Stimulated activated CD4-positive, alpha-beta T cell treated with anti-CD3 and anti-CD28 coated beads, TNF-alpha, amount 100 ng/mL, for 1 hour (primary cell): ENCODE data around the gene TOP3A.

ENCODE experiments used
- DNase-seq, 3 donors: peaks; one replicate each; pipeline ENCODE4 v3.0.0-alpha.2; 2020; ENCODE audit warnings: low read depth in 3 of 3, low spot score in 1 of 3

TOP3A gene

GRCh38 chr17:18233803-18234518 lies 80.8 kb downstream of the TOP3A start:
- DNase-seq = no peak

- DNase-seq = no peak
These were observed 83.6 kb downstream of the TOP3A start for GRCh38 chr17:18231164-18231563.

GRCh38 chr17:18230288-18231141 lies 84.3 kb downstream of the TOP3A start:
- no peak for DNase-seq

- DNase-seq = no peak
These were observed 85.0 kb downstream of the TOP3A start for GRCh38 chr17:18229771-18230170.

- no peak for DNase-seq
These were observed 85.5 kb downstream of the TOP3A start for GRCh38 chr17:18229254-18229653.

GRCh38 chr17:18228176-18228682 lies 86.6 kb downstream of the TOP3A start:
- no peak for DNase-seq

GRCh38 chr17:18227635-18228034 lies 87.2 kb downstream of the TOP3A start:
- DNase-seq = no peak

- no peak for DNase-seq
These were observed 88.4 kb downstream of the TOP3A start for GRCh38 chr17:18226284-18226945.

GRCh38 chr17:18225642-18226283 lies 89.0 kb downstream of the TOP3A start:
- no peak for DNase-seq

- peak; percentile 89 to 93 (median 90) for DNase-seq
These were observed 89.6 kb downstream of the TOP3A start, which contains the start of gene LLGL1 for GRCh38 chr17:18225121-18225641. Gene LLGL1, plus strand, starts transcription at chr17:18225635. Its CDS starts 48 bp downstream, at chr17:18225683.

GRCh38 chr17:18224387-18225120 lies 90.2 kb downstream of the TOP3A start:
- no peak for DNase-seq

GRCh38 chr17:18224053-18224386 lies 90.8 kb downstream of the TOP3A start:
- DNase-seq = no peak
